A673 (cell line): ENCODE measurements around the gene SHISA4.
A peak's percentile ranks its signal among the peaks of the same experiment; 100 is the strongest.

ENCODE experiments used
- CTCF ChIP-seq: fragments of 300-800, 200-600 bp; sonication (generic); conservative IDR thresholded peaks from 2 replicates; pipeline ENCODE4 v1.5.1; 2017; ENCODE audit warnings: low read depth, mild to moderate bottlenecking, antibody characterized with exemption, low read length, moderate library complexity, mixed read lengths
- EZH2 ChIP-seq: fragments of 200-600 bp; sonication (generic); IDR thresholded peaks from 2 replicates; pipeline ENCODE4 v1.6.1; 2017; ENCODE audit warnings: borderline replicate concordance, low read depth, mild to moderate bottlenecking, mixed read lengths, antibody characterized with exemption, low read length; ENCODE audit not compliant: poor library complexity, severe bottlenecking

- TF ChIP-seq CTCF (peak; percentile 99), EZH2 (no peak)
Observed at GRCh38 chr1:201895913-201896807, 7.5 kb downstream of the SHISA4 start.
